ENCODE measurements around the gene PDF. TPM values are rescaled to one million over a fixed set of nuclear protein-coding genes. Genes with fewer than 3 reads are reported as not detected.

PDF gene
- total RNA-seq, 4 donors from 2014 or later: 17.7 to 23.3 (median 18.9) TPM

DNA sequence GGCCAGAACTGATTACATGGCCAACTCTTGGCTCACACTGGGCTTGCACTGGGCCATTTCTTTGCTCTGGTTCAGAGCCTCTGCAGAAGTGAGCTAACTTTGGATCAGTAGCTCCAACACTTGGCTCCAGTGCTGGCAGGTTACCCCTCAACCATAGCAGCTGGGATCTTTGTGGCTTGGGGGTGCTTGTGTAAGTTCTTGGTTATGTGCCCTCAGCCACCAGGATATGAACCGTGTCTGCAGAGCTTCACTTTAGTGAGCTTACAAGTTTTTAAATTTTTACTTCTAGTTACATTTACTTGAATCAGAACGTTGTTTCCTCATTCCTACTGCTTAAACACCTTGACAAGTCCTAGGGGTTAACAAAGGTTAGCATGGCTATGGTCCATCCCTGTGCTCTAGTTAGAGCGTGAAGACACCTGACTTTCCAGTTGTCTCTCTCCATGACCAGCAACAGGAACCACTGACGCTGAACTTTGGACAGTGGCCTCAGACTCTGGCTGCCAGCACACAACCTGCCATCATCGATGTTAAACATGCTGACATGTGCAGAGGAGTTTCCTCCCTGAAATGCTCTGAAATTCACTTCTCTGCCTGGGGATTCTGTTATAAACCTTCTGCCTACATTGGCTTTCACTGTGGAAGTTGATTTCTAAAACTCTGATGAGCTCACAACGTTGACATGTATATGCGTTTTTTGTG lies 4.1 kb downstream of the PDF start:
- H3K36me3 ChIP-seq: peaks cover 0 to 42% (median 0%) of the 10 kb centered on the region in 3 donors
- peak overlapping the region in 1 of 4 donors; percentile 18 for H3K4me3 ChIP-seq
- no peaks in the 10 kb centered on the region for H3K9me3 ChIP-seq
- peaks cover 0 to 50% (median 15%) of the 10 kb centered on the region in 4 donors for H3K4me1 ChIP-seq
- no peaks in the 10 kb centered on the region for H3K27me3 ChIP-seq
- DNase-seq: peak in 2 of 3 donors; percentile 75 to 82
- peak overlapping the region in 3 of 4 donors; percentile 36 to 78 (median 66) for H3K27ac ChIP-seq
- TF ChIP-seq CTCF (IDR thresholded peaks at IDR 0.05) (no peak), POLR2A (IDR thresholded peaks at IDR 0.05) (no peak)

DNA sequence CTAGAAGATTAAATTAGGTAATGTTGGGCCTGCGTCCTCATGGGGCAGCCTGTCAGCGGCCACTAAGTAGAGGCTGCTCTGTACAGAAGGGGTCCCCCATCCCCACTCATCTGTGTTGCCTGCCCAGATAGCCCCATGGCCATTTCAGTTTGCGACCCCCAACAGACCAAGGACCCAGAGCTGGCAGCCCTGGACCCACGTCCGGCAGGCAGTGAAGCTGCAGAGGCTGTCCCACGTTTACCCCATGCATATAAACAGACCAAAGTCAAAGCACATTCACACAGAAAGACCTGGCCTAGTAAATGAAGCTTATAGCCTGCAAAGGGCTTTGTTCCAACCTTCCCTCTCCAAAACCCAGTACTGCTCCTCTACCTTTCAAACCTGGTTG lies 4.6 kb downstream of the PDF start:
- TF ChIP-seq POLR2A (IDR thresholded peaks at IDR 0.05) (no peak), CTCF (IDR thresholded peaks at IDR 0.05) (no peak)
- Histone ChIP-seq H3K4me1 (peaks cover 0 to 50% (median 15%) of the 10 kb centered on the region in 4 donors), H3K27ac (peak overlapping the region in 3 of 4 donors; percentile 36 to 78 (median 66)), H3K36me3 (peaks cover 0 to 47% (median 0%) of the 10 kb centered on the region in 3 donors), H3K4me3 (peak overlapping the region in 1 of 4 donors; percentile 18), H3K9me3 (no peaks in the 10 kb centered on the region), H3K27me3 (no peaks in the 10 kb centered on the region)
- no peak for DNase-seq

GRCh38 chr16:69324585-69325253 lies 5.7 kb downstream of the PDF start:
- Histone ChIP-seq H3K4me1 (peaks cover 0 to 49% (median 14%) of the 10 kb centered on the region in 4 donors), H3K27me3 (no peaks in the 10 kb centered on the region), H3K9me3 (no peaks in the 10 kb centered on the region), H3K27ac (no peak overlapping the region), H3K4me3 (no peak overlapping the region), H3K36me3 (peaks cover 0 to 58% (median 2%) of the 10 kb centered on the region in 3 donors)
- TF ChIP-seq CTCF (IDR thresholded peaks at IDR 0.05): no peak
- TF ChIP-seq POLR2A (IDR thresholded peaks at IDR 0.05): no peak
- no peak for DNase-seq

DNA sequence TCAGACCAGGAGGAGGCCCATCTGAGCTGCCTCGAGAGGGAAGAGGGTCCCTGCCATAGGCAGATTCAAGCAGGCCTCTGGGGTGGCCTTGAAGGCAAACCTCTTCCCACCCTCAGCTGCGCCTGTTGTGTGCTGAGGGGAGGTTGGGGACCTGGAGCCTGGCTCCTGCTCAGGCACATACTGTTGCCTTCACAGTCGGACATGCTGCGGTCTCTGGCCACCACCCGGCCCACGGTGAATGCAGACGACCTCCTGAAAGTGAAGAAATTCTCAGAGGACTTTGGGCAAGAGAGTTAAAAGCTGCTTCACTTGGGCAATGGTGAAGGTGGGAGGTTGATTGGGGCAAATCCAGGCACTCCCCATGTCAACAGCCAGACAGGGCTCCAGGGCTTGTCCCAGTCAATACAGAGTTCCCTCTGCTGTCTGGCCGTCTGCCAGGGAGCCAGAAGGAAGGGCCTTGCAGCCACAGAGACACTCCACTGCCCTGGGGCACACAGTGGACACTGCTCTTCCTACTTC lies 6.3 kb downstream of the PDF start:
- peak in 2 of 3 donors; percentile 68 to 69 for DNase-seq
- Histone ChIP-seq H3K27me3 (no peaks in the 10 kb centered on the region), H3K9me3 (no peaks in the 10 kb centered on the region), H3K27ac (no peak overlapping the region), H3K4me3 (no peak overlapping the region), H3K36me3 (peaks cover 0 to 64% (median 2%) of the 10 kb centered on the region in 3 donors), H3K4me1 (peaks cover 0 to 43% (median 8%) of the 10 kb centered on the region in 4 donors)
- TF ChIP-seq CTCF (IDR thresholded peaks at IDR 0.05) (no peak), POLR2A (IDR thresholded peaks at IDR 0.05) (no peak)

DNA sequence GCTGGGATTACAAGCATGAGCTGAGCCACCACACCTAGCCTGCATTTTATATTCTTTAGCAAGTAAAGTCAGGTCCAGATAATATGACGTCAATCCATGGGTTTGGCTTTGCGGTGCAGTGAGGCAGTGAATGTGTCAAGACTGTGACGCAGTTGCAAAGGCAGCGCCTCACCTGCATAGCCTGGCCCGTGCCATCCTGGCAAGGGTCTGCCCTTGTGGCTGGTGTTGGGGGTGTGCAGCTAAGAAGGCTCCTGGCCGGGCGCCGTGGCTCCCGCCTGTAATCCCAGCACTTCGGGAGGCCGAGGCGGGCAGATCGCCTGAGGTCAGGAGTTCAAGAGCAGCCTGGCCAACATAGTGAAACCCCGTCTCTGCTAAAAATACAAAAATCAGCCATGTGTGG lies 7.0 kb downstream of the PDF start:
- Histone ChIP-seq H3K4me1 (peaks cover 0 to 36% (median 3%) of the 10 kb centered on the region in 4 donors), H3K27me3 (no peaks in the 10 kb centered on the region), H3K27ac (no peak overlapping the region), H3K9me3 (no peaks in the 10 kb centered on the region), H3K4me3 (no peak overlapping the region), H3K36me3 (peaks cover 0 to 71% (median 2%) of the 10 kb centered on the region in 3 donors)
- TF ChIP-seq POLR2A (IDR thresholded peaks at IDR 0.05): no peak
- TF ChIP-seq CTCF (IDR thresholded peaks at IDR 0.05): no peak
- DNase-seq: no peak

All from Peyer's patch (tissue), 4 donors.